Heart left ventricle (tissue), 16 donors: ENCODE measurements around the gene SERTAD2. TPM values are rescaled to one million over a fixed set of nuclear protein-coding genes. Genes with fewer than 3 reads are reported as not detected.
A peak's percentile ranks its signal among the peaks of the same experiment; 100 is the strongest.

Experiments
- ATAC-seq, 4 donors: fragments of 200-7000 bp; cut with Tn5 transposase; one replicate each; pipeline ENCODE4 v1.9.1; 2020 to 2022; ENCODE audit warnings: moderate library complexity in 4 of 4, mild to moderate bottlenecking in 3 of 4, moderate number of reproducible peaks in 1 of 4
- DNase-seq, 5 donors: peaks; one replicate each; pipeline ENCODE4 v3.0.0-alpha.2; 2020
- H3K27ac ChIP-seq, 12 donors: fragments of 200-600 bp; sonication (generic) in 4 of 12; one replicate each; pipeline versions ENCODE4 v1.5.0 to v1.8.0; 2016 to 2022; ENCODE audit warnings: mild to moderate bottlenecking in 2 of 12
- H3K27me3 ChIP-seq, 9 donors: fragments of 200-600 bp; sonication (generic) in 2 of 9; one replicate each; pipeline versions ENCODE4 v1.5.1 to v1.8.0; 2016 to 2022; ENCODE audit warnings: mild to moderate bottlenecking in 3 of 9
- H3K36me3 ChIP-seq, 9 donors: fragments of 200-600 bp; sonication (generic) in 2 of 9; one replicate each; pipeline versions ENCODE4 v1.5.0 to v1.8.0; 2018 to 2022; ENCODE audit warnings: mild to moderate bottlenecking in 2 of 9
- H3K4me1 ChIP-seq, 12 donors: fragments of 200-600 bp; sonication (generic) in 4 of 12; one replicate each; pipeline versions ENCODE4 v1.5.0 to v1.8.0; 2016 to 2022; ENCODE audit warnings: mild to moderate bottlenecking in 3 of 12
- H3K4me3 ChIP-seq, 12 donors: fragments of 200-600 bp; sonication (generic) in 4 of 12; one replicate each; pipeline versions ENCODE4 v1.5.0 to v1.8.0; 2017 to 2022; ENCODE audit warnings: mild to moderate bottlenecking in 9 of 12, moderate library complexity in 4 of 12
- H3K9me3 ChIP-seq, 12 donors: fragments of 200-600 bp; sonication (generic) in 4 of 12; one replicate each; pipeline versions ENCODE4 v1.5.0 to v1.8.0; 2016 to 2022; ENCODE audit warnings: mild to moderate bottlenecking in 1 of 12
- POLR2A ChIP-seq, 2 donors: fragments of 450-650 bp; IDR thresholded peaks; one replicate each; pipeline ENCODE4 v1.6.1; 2017; ENCODE audit warnings: antibody characterized with exemption in 2 of 2, mild to moderate bottlenecking in 2 of 2, moderate library complexity in 2 of 2
- WGBS, 4 donors: extraction: QIAGEN DNeasy Blood & Tissue Kit in 2 of 4; methylation state at CpG; one replicate each; pipeline versions ENCODE4 v1.1.5 to v1.1.7; 2013 to 2018; 5-methylcytosine and 5-hydroxymethylcytosine counted together
- intact Hi-C, 10 donors: fragments of 100-400 bp; cut with DNase I; formaldehyde crosslinking; loops; one replicate each; pipeline versions ENCODE4 v1.11.1 to v1.14.2; 2022
- polyA plus RNA-seq, 2 donors: library from polyadenylated mRNA; stranded (reverse); fragments of 200-250 nt; gene quantifications; one replicate each; pipeline ENCODE4 v1.2.3, GENCODE V29; 2013
- total RNA-seq, 9 donors: library from RNA; depleted of rRNA in 2 of 9; stranded (reverse); fragments of >200 nt in 2 of 9; fragmentation: NEBNext Ultra II Directional in 3 of 9; extraction: Animal tissue kit (Norgen Biotek cat#: 25700) in 3 of 9; gene quantifications; one replicate each; pipeline versions ENCODE4 v1.1.0 to v1.2.4, GENCODE V29; 2016 to 2023
- TF ChIP-seq, protein P1 (sequence below), 12 donors: fragments of 200-600 bp; sonication (generic) in 4 of 12; IDR thresholded peaks; one replicate each; pipeline versions ENCODE4 v1.5.0 to v1.8.0; 2018 to 2022; ENCODE audit warnings: antibody characterized with exemption in 12 of 12, mild to moderate bottlenecking in 5 of 12
- donor health status: ischemic (EF 13 %, LVEDD 7.1; RV severe dilation, severe dysfunction).
- donor health status: healthy with polysubstance abuse.
- donor health status: DM: no; HTN: yes; CAD: no.
- donor health status: DM: no; HTN: no; CAD: no.
- donor health status: ischemic (EF 25% LVEDD 6.9; RV normal size, moderate dysfunction).
- donor health status: ischemic (EF 25% LVEDD 5.7; RV mildly dilated, moderate dysfunction).
- donor health status: healthy.
- donor health status: DM: yes; HTN: yes; CAD: no.
- donor health status: ischemic (EF 35%, LVEDD 5.7; RV mildly dilated, moderate dysfunction).
- donor health status: nonischemic (EF 11% LVEDD 7.7; RV severe dilation, severe dysfunction).
- donor health status: DM: yes; HTN: yes; CAD: no.
- donor health status: PGD.
- donor health status: ischemic (EF 29% LVEDD 5.4; RV normal size, mild dysfunction).
- donor health status: nonischemic (EF 23%, LVEDD 6.1; RV moderate dilation, normal function).

SERTAD2 gene
- total and polyA plus RNA-seq, 11 donors: 5.1 to 21.6 (median 15.5) TPM

DNA sequence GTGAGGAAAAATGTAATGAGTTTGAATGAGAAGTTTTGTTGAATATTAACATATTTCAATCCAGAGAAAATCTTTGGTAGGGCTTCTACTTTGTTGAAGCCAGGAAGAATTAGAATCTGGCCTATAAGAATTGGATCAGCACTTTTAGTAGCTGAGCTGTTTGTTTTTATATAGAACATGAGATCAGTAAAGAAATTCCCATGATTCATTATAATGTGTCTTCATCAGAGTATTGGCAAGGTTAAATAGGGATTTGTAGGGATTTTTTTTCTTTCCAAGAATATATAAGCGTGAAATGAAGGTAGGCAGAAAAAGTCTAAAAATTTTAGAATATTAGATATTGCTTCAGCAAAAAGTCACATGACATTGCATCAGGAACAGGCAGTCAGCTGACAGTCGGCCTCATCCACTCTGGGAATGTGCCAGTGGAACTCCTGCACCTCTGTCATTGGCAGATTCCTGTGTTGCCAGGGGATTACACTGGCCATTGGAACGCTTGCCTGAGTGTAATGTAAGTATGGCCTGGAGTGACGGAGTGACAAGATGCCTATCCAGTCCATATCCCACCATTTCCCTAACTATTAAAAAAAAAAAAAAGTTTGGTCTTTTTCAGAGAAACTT is 60.6 kb downstream of the SERTAD2 start:
- Histone ChIP-seq H3K36me3 (peaks cover 0 to 61% (median 48%) of the 10 kb centered on the region in 9 donors), H3K4me3 (no peak overlapping the region), H3K9me3 (no peaks in the 10 kb centered on the region), H3K27ac (peak overlapping the region in 3 of 12 donors; percentile 1 to 49 (median 28)), H3K27me3 (no peaks in the 10 kb centered on the region), H3K4me1 (peaks cover 0 to 25% (median 0%) of the 10 kb centered on the region in 12 donors)
- intact Hi-C loops: loop anchor here in 4 of 10 donors (10.0 kb wide), 3 partner anchors 52 to 452 kb away; no protein-coding TSS in a partner anchor
- 61 to 69% (median 64%) methylated on average over 4 of the region's 4 CpGs for WGBS, 4 donors
- ATAC-seq (peak; percentile 82 to 92 (median 89)), DNase-seq (peak in 4 of 5 donors; percentile 60 to 73 (median 68))
- TF ChIP-seq, protein P1, sequence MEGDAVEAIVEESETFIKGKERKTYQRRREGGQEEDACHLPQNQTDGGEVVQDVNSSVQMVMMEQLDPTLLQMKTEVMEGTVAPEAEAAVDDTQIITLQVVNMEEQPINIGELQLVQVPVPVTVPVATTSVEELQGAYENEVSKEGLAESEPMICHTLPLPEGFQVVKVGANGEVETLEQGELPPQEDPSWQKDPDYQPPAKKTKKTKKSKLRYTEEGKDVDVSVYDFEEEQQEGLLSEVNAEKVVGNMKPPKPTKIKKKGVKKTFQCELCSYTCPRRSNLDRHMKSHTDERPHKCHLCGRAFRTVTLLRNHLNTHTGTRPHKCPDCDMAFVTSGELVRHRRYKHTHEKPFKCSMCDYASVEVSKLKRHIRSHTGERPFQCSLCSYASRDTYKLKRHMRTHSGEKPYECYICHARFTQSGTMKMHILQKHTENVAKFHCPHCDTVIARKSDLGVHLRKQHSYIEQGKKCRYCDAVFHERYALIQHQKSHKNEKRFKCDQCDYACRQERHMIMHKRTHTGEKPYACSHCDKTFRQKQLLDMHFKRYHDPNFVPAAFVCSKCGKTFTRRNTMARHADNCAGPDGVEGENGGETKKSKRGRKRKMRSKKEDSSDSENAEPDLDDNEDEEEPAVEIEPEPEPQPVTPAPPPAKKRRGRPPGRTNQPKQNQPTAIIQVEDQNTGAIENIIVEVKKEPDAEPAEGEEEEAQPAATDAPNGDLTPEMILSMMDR (IDR thresholded peaks at IDR 0.05): no peak
- no peak for TF ChIP-seq POLR2A (IDR thresholded peaks at IDR 0.05)

DNA sequence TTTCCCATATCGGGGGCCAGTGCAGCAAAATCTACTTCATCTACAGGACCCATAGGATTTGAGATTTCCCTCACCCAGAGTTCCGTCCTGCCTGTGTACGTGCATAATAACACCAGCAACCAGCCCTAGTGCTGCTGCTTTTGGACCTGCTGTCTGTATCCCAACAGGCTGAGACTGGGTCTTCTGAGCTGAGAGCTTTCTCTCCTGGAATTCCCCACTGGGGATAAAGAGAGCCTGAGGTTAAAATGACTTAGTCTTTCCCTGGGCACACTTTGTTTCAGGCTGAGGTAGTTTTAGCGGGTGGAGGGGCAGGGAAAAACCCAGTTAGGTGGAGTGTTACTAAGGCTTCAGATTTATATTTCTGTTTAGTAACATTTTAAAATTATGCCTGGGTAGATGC is 62.5 kb downstream of the SERTAD2 start:
- Histone ChIP-seq H3K36me3 (peaks cover 0 to 74% (median 51%) of the 10 kb centered on the region in 9 donors), H3K27me3 (no peaks in the 10 kb centered on the region), H3K9me3 (no peaks in the 10 kb centered on the region), H3K4me3 (no peak overlapping the region), H3K27ac (no peak overlapping the region), H3K4me1 (peaks cover 0 to 30% (median 3%) of the 10 kb centered on the region in 12 donors)
- DNase-seq (no peak), ATAC-seq (no peak)
- no peak for TF ChIP-seq POLR2A (IDR thresholded peaks at IDR 0.05)
- TF ChIP-seq, protein P1 (IDR thresholded peaks at IDR 0.05): no peak
- intact Hi-C loops: loop anchor here in 4 of 10 donors (10.0 kb wide), 3 partner anchors 54 to 454 kb away; no protein-coding TSS in a partner anchor
- 89 to 92% (median 91%) methylated on average over 4 of the region's 4 CpGs for WGBS, 4 donors

DNA sequence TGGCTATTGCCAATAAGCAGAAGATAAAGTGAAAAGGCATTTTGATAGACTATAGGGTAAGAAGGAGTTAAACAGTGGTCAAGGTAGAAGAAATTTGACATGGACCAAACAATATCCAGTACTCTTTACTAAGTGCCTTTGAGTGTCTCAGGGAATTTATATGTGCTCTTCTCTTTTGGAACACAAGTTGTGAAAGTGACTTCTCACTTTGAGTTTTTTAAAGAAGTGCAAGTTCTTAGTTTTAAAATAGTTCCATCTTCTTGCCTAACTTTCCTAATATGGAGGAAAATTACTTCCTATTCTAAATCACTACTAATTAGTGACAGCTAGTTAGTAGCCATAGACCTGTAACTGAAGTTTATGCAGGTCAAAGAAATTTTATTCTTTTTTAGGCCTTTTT is 66.2 kb downstream of the SERTAD2 start:
- DNase-seq (no peak), ATAC-seq (no peak)
- H3K9me3 ChIP-seq: no peaks in the 10 kb centered on the region
- peak overlapping the region in 1 of 12 donors; percentile 17 for H3K27ac ChIP-seq
- no peak overlapping the region for H3K4me3 ChIP-seq
- intact Hi-C loops: loop anchor here (2.0 to 5.0 kb wide), 7 partner anchors 55 to 285 kb away; partner anchors contain the start of gene SERTAD2 (in 1 of the 10)
- TF ChIP-seq, protein P1 (IDR thresholded peaks at IDR 0.05): no peak
- no peak for TF ChIP-seq POLR2A (IDR thresholded peaks at IDR 0.05)
- H3K27me3 ChIP-seq: no peaks in the 10 kb centered on the region
- peaks cover 0 to 85% (median 65%) of the 10 kb centered on the region in 9 donors for H3K36me3 ChIP-seq
- peaks cover 0 to 12% (median 0%) of the 10 kb centered on the region in 12 donors for H3K4me1 ChIP-seq

DNA sequence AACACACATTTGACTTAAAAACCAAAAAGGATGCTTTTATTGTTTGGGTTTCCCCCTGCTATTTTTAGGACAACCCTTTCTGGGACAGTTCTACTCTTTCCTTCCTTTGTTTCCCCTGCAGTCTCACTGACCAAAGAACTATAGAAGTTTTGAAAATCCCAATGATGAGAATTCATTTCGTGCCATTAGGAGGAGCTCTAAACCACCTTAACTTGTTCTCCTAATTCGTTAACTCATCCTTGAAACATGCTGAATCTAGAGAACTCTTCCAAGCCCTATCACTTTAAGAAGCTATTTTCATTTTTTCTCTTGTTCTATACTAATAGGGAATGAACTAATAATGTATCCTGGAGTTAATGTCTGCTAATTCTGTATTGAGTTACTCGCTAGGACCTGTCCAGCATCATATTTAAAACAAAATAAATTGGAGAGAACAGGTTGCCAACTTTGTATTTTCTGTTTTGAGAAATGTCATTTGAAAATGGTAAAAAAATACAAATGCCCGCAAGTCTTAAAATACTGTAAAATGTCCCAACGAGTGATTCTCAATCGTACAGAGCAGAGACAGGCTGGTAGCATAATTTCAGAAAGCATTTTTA is 66.7 kb downstream of the SERTAD2 start:
- Histone ChIP-seq H3K36me3 (peaks cover 0 to 85% (median 68%) of the 10 kb centered on the region in 9 donors), H3K27ac (peak overlapping the region in 1 of 12 donors; percentile 17), H3K4me1 (peaks cover 0 to 11% (median 0%) of the 10 kb centered on the region in 12 donors), H3K27me3 (no peaks in the 10 kb centered on the region), H3K9me3 (no peaks in the 10 kb centered on the region), H3K4me3 (no peak overlapping the region)
- 52 to 63% (median 58%) methylated on average over 6 of the region's 6 CpGs for WGBS, 4 donors
- intact Hi-C loops: loop anchor here (1.0 to 5.0 kb wide), 8 partner anchors 55 to 286 kb away; partner anchors contain the start of gene SERTAD2 (in 1 of the 10)
- ATAC-seq (peak in 3 of 4 donors; percentile 64 to 70 (median 66)), DNase-seq (no peak)
- TF ChIP-seq POLR2A (IDR thresholded peaks at IDR 0.05): no peak
- TF ChIP-seq, protein P1 (IDR thresholded peaks at IDR 0.05): peak; percentile 40 to 78 (median 69)
